Measurements from ENCODE around the gene SPTBN5. TPM values are rescaled to one million over a fixed set of nuclear protein-coding genes. Genes with fewer than 3 reads are reported as not detected.

The SPTBN5 gene
- total and polyA plus RNA-seq, 2 experiments from 2014 or later, result 0.57 to 1.1 TPM

GRCh38 chr15:41825572-41826535 is 68.0 kb downstream of the SPTBN5 start:
- Histone ChIP-seq H3K9me2 (ENCODE audit: insufficient read depth) (no peaks in the 10 kb centered on the region), H3K4me1 (ENCODE audit: insufficient read depth) (peaks cover 4% of the 10 kb centered on the region; the same call in 1 of the 2 replicates), H3K4me2 (no peak overlapping the region), H3F3A (replicated peaks; ENCODE audit: low read depth) (no peaks in the 10 kb centered on the region), H4K20me1 (replicated peaks; ENCODE audit: insufficient read depth) (no peaks in the 10 kb centered on the region), H3K4me3 (no peak overlapping the region), H3K27me3 (ENCODE audit: insufficient read depth) (peaks cover 5% of the 10 kb centered on the region; the same call in 1 of the 2 replicates), H3K36me3 (ENCODE audit: insufficient read depth) (no peaks in the 10 kb centered on the region; the same call in 1 of the 2 replicates), H3K79me2 (replicated peaks; ENCODE audit: insufficient read depth) (0 out of 2 replicates have a peak, but pooled peaks cover 4% of the 10 kb centered on the region), H3K27ac (ENCODE audit: low read depth) (no peak overlapping the region), H2AFZ (no peak overlapping the region)
- H3K27ac Mint-ChIP-seq, result no peak overlapping the region
- H3K27me3 Mint-ChIP-seq (ENCODE audit: insufficient read depth, low read depth, poor library complexity), result peaks cover 11% of the 10 kb centered on the region
- peak overlapping the region; percentile 37; the same call in 1 of the 3 replicates for H3K4me3 Mint-ChIP-seq
- peak; percentile 22 for DNase-seq (ENCODE audit: low spot score)
- TF ChIP-seq POLR2AphosphoS5 (IDR thresholded peaks at IDR 0.05; ENCODE audit: low read depth) (no peak), ZNF331 (CRISPR knock-in tag; IDR thresholded peaks at IDR 0.05; ENCODE audit: low read depth) (no peak), REST (IDR thresholded peaks at IDR 0.05; ENCODE audit: unreplicated experiment) (no peak), CREB1 (CRISPR knock-in tag; IDR thresholded peaks at IDR 0.05; ENCODE audit: low read depth) (no peak), EZH2 (IDR thresholded peaks at IDR 0.05; ENCODE audit: low read depth, unreplicated experiment) (no peak), ZNF462 (CRISPR knock-in tag; IDR thresholded peaks at IDR 0.05) (no peak), ETS1 (IDR thresholded peaks at IDR 0.05) (no peak), STAT1 (IDR thresholded peaks at IDR 0.05; ENCODE audit: unreplicated experiment) (no peak)
- peaks cover 2% of the 10 kb centered on the region; the same call in 2 of the 3 replicates for H3K36me3 Mint-ChIP-seq (ENCODE audit: low read depth)
- H3K9me3 Mint-ChIP-seq, result no peaks in the 10 kb centered on the region
- H3K4me1 Mint-ChIP-seq, result peaks cover 9% of the 10 kb centered on the region
- ATAC-seq, result peak; percentile 6
